ENCODE results near the gene SYT3. TPM values are rescaled to one million over a fixed set of nuclear protein-coding genes. Genes with fewer than 3 reads are reported as not detected.

The SYT3 gene
- total and polyA plus RNA-seq, 2 of the 13 experiments (the other 11 are each of a cell fraction or from before 2014, with no cell fraction given): not detected

GRCh38 chr19:50688766-50689165 is 49.1 kb upstream of the SYT3 start:
- Histone ChIP-seq H3K27me3 (ENCODE audit: control insufficient read depth in 1 of 2, insufficient read depth in 2 of 2, low read length in 2 of 2) (peaks cover 3 to 24% of the 10 kb centered on the region in 2 experiments; a peak in 3 of 5 replicates), H3K4me3 (replicated peaks in 1 of 3; ENCODE audit: insufficient read depth in 1 of 3, low read depth in 2 of 3, low read length in 3 of 3) (no peak overlapping the region), H3K79me2 (ENCODE audit: insufficient read depth, low read length) (no peaks in the 10 kb centered on the region), H4K20me1 (ENCODE audit: insufficient read depth, low read length) (no peaks in the 10 kb centered on the region), H3K9ac (ENCODE audit: insufficient read depth, low read depth, low read length) (no peak overlapping the region), H3K4me2 (ENCODE audit: low read depth, low read length) (no peak overlapping the region), H3K27ac (ENCODE audit: extremely low read length, insufficient read depth, low read length) (no peak overlapping the region), H2AFZ (ENCODE audit: low read length) (no peak overlapping the region), H3K36me3 (replicated peaks in 1 of 2; ENCODE audit: control insufficient read depth in 1 of 2, insufficient read depth in 2 of 2, low read length in 2 of 2) (no peaks in the 10 kb centered on the region), H3K4me1 (ENCODE audit: insufficient read depth, low read length) (no peaks in the 10 kb centered on the region), H3K9me3 (ENCODE audit: low read length) (no peaks in the 10 kb centered on the region)
- BruUV-seq (replicated peaks): no TSS peak
- intact Hi-C loops (cut with micrococcal nuclease; ENCODE audit: unreplicated experiment): no loop called here
- 14% methylated on average over 9 of the region's 19 CpGs for WGBS (ENCODE audit: low lambda C conversion rate)
- DNase-seq (ENCODE audit: low spot score) (no peak), FAIRE-seq (no peak), ATAC-seq (no peak)
- CTCF ChIA-PET (ENCODE audit: low intra/inter-chr PET ratio, low total read pairs): no interaction called here
- in situ Hi-C loops (cut with HindIII; ENCODE audit: extremely low pct_ligation_motif_present, low pct_unique_long_range_greater_than_20kb): no loop called here
- POLR2A ChIA-PET: no interaction called here
- TF ChIP-seq ZNF75D (CRISPR knock-in tag; IDR thresholded peaks at IDR 0.05; ENCODE audit: borderline replicate concordance) (no peak), ZNF10 (CRISPR knock-in tag; IDR thresholded peaks at IDR 0.05; ENCODE audit: borderline replicate concordance, low read depth) (no peak), ZSCAN20 (CRISPR knock-in tag; IDR thresholded peaks at IDR 0.05; ENCODE audit: borderline replicate concordance) (no peak), NCOR1 (IDR thresholded peaks at IDR 0.05; ENCODE audit: borderline replicate concordance, low read length) (no peak), SIX4 (CRISPR knock-in tag; IDR thresholded peaks at IDR 0.05) (no peak), ZNF609 (CRISPR knock-in tag; IDR thresholded peaks at IDR 0.05; ENCODE audit: borderline replicate concordance) (no peak), LRRFIP1 (CRISPR knock-in tag; conservative IDR thresholded peaks at IDR 0.05) (no peak), SOX13 (IDR thresholded peaks at IDR 0.05) (no peak), SOX13 (CRISPR knock-in tag; conservative IDR thresholded peaks at IDR 0.05 in 1 of 2, IDR thresholded peaks at IDR 0.05 in 1 of 2) (no peak), ZNF251 (CRISPR knock-in tag; IDR thresholded peaks at IDR 0.05) (no peak)

Measured in HepG2 (cell line).